ENCODE results near the gene NID1.

- TF ChIP-seq POLR2AphosphoS5 (IDR thresholded peaks at IDR 0.05; ENCODE audit: low read depth, low read length), result no peak
- no peak for TF ChIP-seq POLR2A (IDR thresholded peaks at IDR 0.05; ENCODE audit: low read depth, low read length)
- no peak for TF ChIP-seq TAF1 (IDR thresholded peaks at IDR 0.05; ENCODE audit: low read depth, low read length)
Measured at GRCh38 chr1:235947989-235948388, 116.9 kb downstream of the NID1 start.
